ENCODE results near the gene CPB2. TPM values are rescaled to one million over a fixed set of nuclear protein-coding genes. Genes with fewer than 3 reads are reported as not detected.

The CPB2 gene
- total and polyA plus RNA-seq, 10 donors, result not detected

- WGBS, 5 donors, result 34 to 44% (median 37%) methylated on average over 6 of the region's 6 CpGs
- no peak overlapping the region for H3K4me3 ChIP-seq
- H3K27ac ChIP-seq, result peak overlapping the region in 3 of 8 donors; percentile 50 to 67 (median 50)
- TF ChIP-seq POLR2AphosphoS5 (IDR thresholded peaks at IDR 0.05) (peak in 1 of 3 donors; percentile 58), POLR2A (IDR thresholded peaks at IDR 0.05) (no peak), CTCF (IDR thresholded peaks at IDR 0.05 in 8 of 11, conservative IDR thresholded peaks at IDR 0.05 in 3 of 11) (peak; percentile 52 to 86 (median 79))
- peaks cover 23 to 43% (median 29%) of the 10 kb centered on the region in 6 donors for H3K4me1 ChIP-seq
- H3K27me3 ChIP-seq (replicated peaks in 1 of 7), result no peaks in the 10 kb centered on the region
- H3K36me3 ChIP-seq, result peaks cover 8 to 63% (median 58%) of the 10 kb centered on the region in 6 donors
- intact Hi-C loops (cut with DNase I; ENCODE audit: low total_unique reads), result no loop called here
- H3K9me3 ChIP-seq, result no peaks in the 10 kb centered on the region
- DNase-seq, result peak; percentile 85
These were observed 21.9 kb upstream of the CPB2 start for GRCh38 chr13:46126552-46127357.

- peak overlapping the region in 6 of 8 donors; percentile 35 to 67 (median 44) for H3K27ac ChIP-seq
These were observed 21.2 kb upstream of the CPB2 start for GRCh38 chr13:46126056-46126455.

GRCh38 chr13:46124967-46125933 lies 20.4 kb upstream of the CPB2 start:
- Histone ChIP-seq H3K36me3 (peaks cover 6 to 48% (median 44%) of the 10 kb centered on the region in 6 donors), H3K27ac (peak overlapping the region in 6 of 8 donors; percentile 35 to 67 (median 44)), H3K9me3 (no peaks in the 10 kb centered on the region), H3K4me1 (peaks cover 23 to 42% (median 29%) of the 10 kb centered on the region in 6 donors), H3K4me3 (no peak overlapping the region), H3K27me3 (replicated peaks in 1 of 7) (no peaks in the 10 kb centered on the region)
- TF ChIP-seq CTCF (IDR thresholded peaks at IDR 0.05 in 8 of 11, conservative IDR thresholded peaks at IDR 0.05 in 3 of 11) (no peak), POLR2A (IDR thresholded peaks at IDR 0.05) (no peak), POLR2AphosphoS5 (IDR thresholded peaks at IDR 0.05) (peak in 1 of 3 donors; percentile 68)
- 11 to 26% (median 14%) methylated on average over 11 of the region's 11 CpGs for WGBS, 5 donors
- no peak for DNase-seq
- intact Hi-C loops (cut with DNase I; ENCODE audit: low total_unique reads), result no loop called here

More at GRCh38 chr13:46126056-46126455, 21.2 kb upstream of the CPB2 start:
- intact Hi-C loops (cut with DNase I; ENCODE audit: low total_unique reads), result no loop called here
- peak in 1 of 3 donors; percentile 17 for TF ChIP-seq POLR2AphosphoS5 (IDR thresholded peaks at IDR 0.05)
- TF ChIP-seq POLR2A (IDR thresholded peaks at IDR 0.05), result no peak
- Histone ChIP-seq H3K36me3 (peaks cover 8 to 56% (median 52%) of the 10 kb centered on the region in 6 donors), H3K4me3 (no peak overlapping the region), H3K4me1 (peaks cover 23 to 42% (median 29%) of the 10 kb centered on the region in 6 donors), H3K9me3 (no peaks in the 10 kb centered on the region), H3K27me3 (replicated peaks in 1 of 7) (no peaks in the 10 kb centered on the region)
- 40 to 80% (median 52%) methylated on average over 2 of the region's 2 CpGs for WGBS, 5 donors
- DNase-seq, result no peak

- intact Hi-C loops (cut with DNase I; ENCODE audit: low total_unique reads), result no loop called here
- peak overlapping the region in 5 of 8 donors; percentile 27 to 67 (median 50) for H3K27ac ChIP-seq
- no peaks in the 10 kb centered on the region for H3K27me3 ChIP-seq (replicated peaks in 1 of 7)
- DNase-seq, result peak; percentile 84
- H3K9me3 ChIP-seq, result no peaks in the 10 kb centered on the region
- H3K4me3 ChIP-seq, result no peak overlapping the region
- peaks cover 3 to 41% (median 37%) of the 10 kb centered on the region in 6 donors for H3K36me3 ChIP-seq
- 24 to 61% (median 30%) methylated on average over 10 of the region's 10 CpGs for WGBS, 5 donors
- peak; percentile 48 to 77 (median 59) for TF ChIP-seq POLR2AphosphoS5 (IDR thresholded peaks at IDR 0.05)
- no peak for TF ChIP-seq POLR2A (IDR thresholded peaks at IDR 0.05)
- H3K4me1 ChIP-seq, result peaks cover 23 to 46% (median 31%) of the 10 kb centered on the region in 6 donors
These were observed 19.7 kb upstream of the CPB2 start for GRCh38 chr13:46124531-46124966.
